Activated naive CD4-positive, alpha-beta T cell treated with anti-CD3 and anti-CD28 coated beads, Interleukin-2, amount 10 ng/mL, durations not matched to agents 7 days and 5 days (primary cell): ENCODE data around the gene SLC39A2.
"Not testable (repeated sequence)": the region's sequence is repeated elsewhere in the genome, so short reads cannot be mapped to it uniquely, and the experiment has no call there.

Source experiments
- CTCF ChIA-PET: fragments of 350-600 bp; sonication (Branson Sonifier 250); formaldehyde crosslinking; loops from one replicate; lab custom pipeline; 2021; ENCODE audit warnings: antibody characterized with exemption; lab: Charles Lee
- DNase-seq: peaks from one replicate; pipeline ENCODE4 v3.0.0-alpha.2; 2020
- H3K27ac Mint-ChIP-seq: one replicate; pipeline ENCODE4 v1.8.0; 2021; ENCODE audit warnings: mild to moderate bottlenecking, moderate library complexity, mixed read lengths
- H3K27me3 Mint-ChIP-seq: one replicate; pipeline ENCODE4 v1.8.0; 2021; ENCODE audit warnings: mild to moderate bottlenecking, mixed read lengths
- H3K36me3 Mint-ChIP-seq: one replicate; pipeline ENCODE4 v1.8.0; 2021; ENCODE audit warnings: mixed read lengths
- H3K4me1 Mint-ChIP-seq: one replicate; pipeline ENCODE4 v1.8.0; 2021; ENCODE audit warnings: mixed read lengths
- H3K4me3 Mint-ChIP-seq: one replicate; pipeline ENCODE4 v1.8.0; 2021; ENCODE audit warnings: mild to moderate bottlenecking, moderate library complexity, mixed read lengths
- H3K9me3 Mint-ChIP-seq: one replicate; pipeline ENCODE4 v1.8.0; 2021; ENCODE audit warnings: mixed read lengths

The SLC39A2 gene

GRCh38 chr14:21038441-21039422, 39.6 kb downstream of the SLC39A2 start:
- peaks cover 2% of the 10 kb centered on the region for H3K4me1 Mint-ChIP-seq
- CTCF ChIA-PET = interaction anchor here (1.3 to 7.2 kb wide), 4 partner anchors 16 to 67 kb away, joined by 5 to 174 read pairs (median 11); no protein-coding TSS in a partner anchor
- DNase-seq = no peak

GRCh38 chr14:21039585-21040369, 40.7 kb downstream of the SLC39A2 start:
- Mint-ChIP-seq H3K27ac (no peak overlapping the region), H3K4me3 (no peak overlapping the region), H3K9me3 (no peaks in the 10 kb centered on the region), H3K36me3 (no peaks in the 10 kb centered on the region), H3K4me1 (peaks cover 2% of the 10 kb centered on the region), H3K27me3 (peaks cover 56% of the 10 kb centered on the region)
- peak; percentile 36 for DNase-seq
- CTCF ChIA-PET = interaction anchor here (0.6 to 7.2 kb wide), 11 partner anchors 8 to 361 kb away, joined by 3 to 174 read pairs (median 5); no protein-coding TSS in a partner anchor

More at GRCh38 chr14:21038441-21039422, 39.6 kb downstream of the SLC39A2 start:
- no peak overlapping the region for H3K27ac Mint-ChIP-seq
- H3K4me3 Mint-ChIP-seq = no peak overlapping the region
- no peaks in the 10 kb centered on the region for H3K36me3 Mint-ChIP-seq
- peaks cover 54% of the 10 kb centered on the region for H3K27me3 Mint-ChIP-seq
- no peaks in the 10 kb centered on the region for H3K9me3 Mint-ChIP-seq

GRCh38 chr14:21040370-21040925, 41.4 kb downstream of the SLC39A2 start:
- Mint-ChIP-seq H3K36me3 (no peaks in the 10 kb centered on the region), H3K4me1 (peaks cover 2% of the 10 kb centered on the region), H3K27ac (no peak overlapping the region)

GRCh38 chr14:21040941-21041340, 41.8 kb downstream of the SLC39A2 start:
- not testable (repeated sequence) for H3K36me3 Mint-ChIP-seq, DNase-seq, H3K4me3 Mint-ChIP-seq, H3K4me1 Mint-ChIP-seq, H3K9me3 Mint-ChIP-seq, H3K27ac Mint-ChIP-seq
- H3K27me3 Mint-ChIP-seq = peaks cover 51% of the 10 kb centered on the region
- CTCF ChIA-PET = interaction anchor here (0.7 to 7.2 kb wide), 9 partner anchors 12 to 183 kb away, joined by 3 to 174 read pairs (median 5); partner anchors contain the start of gene TPPP2

More at GRCh38 chr14:21040370-21040925, 41.4 kb downstream of the SLC39A2 start:
- CTCF ChIA-PET = interaction anchor here (0.7 to 7.2 kb wide), 12 partner anchors 8 to 182 kb away, joined by 3 to 174 read pairs (median 5); no protein-coding TSS in a partner anchor
- Mint-ChIP-seq H3K9me3 (no peaks in the 10 kb centered on the region), H3K27me3 (peaks cover 56% of the 10 kb centered on the region), H3K4me3 (no peak overlapping the region)
- no peak for DNase-seq

- no peak within 1 kb of the TSS for H3K4me3 Mint-ChIP-seq
- peaks cover 46% of the 10 kb centered on the region for H3K27me3 Mint-ChIP-seq
- no peak for DNase-seq
Measured at GRCh38 chr14:21041676-21042433, 42.8 kb downstream of the SLC39A2 start, which contains the start of gene RNASE7. RNASE7 (plus strand) TSS chr14:21042362; CDS start chr14:21042993, 631 bp downstream.

GRCh38 chr14:21042918-21043317, 43.8 kb downstream of the SLC39A2 start:
- Mint-ChIP-seq H3K4me3 (no peak overlapping the region), H3K27ac (no peak overlapping the region), H3K9me3 (no peaks in the 10 kb centered on the region), H3K36me3 (no peaks in the 10 kb centered on the region), H3K27me3 (peaks cover 52% of the 10 kb centered on the region), H3K4me1 (peaks cover 2% of the 10 kb centered on the region)
- no peak for DNase-seq
- CTCF ChIA-PET = interaction anchor here (1.3 to 7.2 kb wide), 3 partner anchors 27 to 62 kb away, joined by 3 to 174 read pairs (median 4); no protein-coding TSS in a partner anchor

More at GRCh38 chr14:21041676-21042433, 42.8 kb downstream of the SLC39A2 start, which contains the start of gene RNASE7:
- no peaks in the 10 kb centered on the region for H3K36me3 Mint-ChIP-seq
- H3K27ac Mint-ChIP-seq = no peak within 1 kb of the TSS
- H3K4me1 Mint-ChIP-seq = peaks cover 2% of the 10 kb centered on the region
- no peaks in the 10 kb centered on the region for H3K9me3 Mint-ChIP-seq
- CTCF ChIA-PET = interaction anchor here (0.5 to 7.2 kb wide), 5 partner anchors 12 to 183 kb away, joined by 3 to 174 read pairs (median 4); partner anchors contain the start of gene TPPP2

- H3K27me3 Mint-ChIP-seq = peaks cover 51% of the 10 kb centered on the region
- DNase-seq = no peak
- no peaks in the 10 kb centered on the region for H3K9me3 Mint-ChIP-seq
- CTCF ChIA-PET = interaction anchor here (1.3 to 7.2 kb wide), 3 partner anchors 27 to 61 kb away, joined by 3 to 174 read pairs (median 4); no protein-coding TSS in a partner anchor
- H3K36me3 Mint-ChIP-seq = no peaks in the 10 kb centered on the region
- no peak overlapping the region for H3K4me3 Mint-ChIP-seq
- H3K4me1 Mint-ChIP-seq = peaks cover 2% of the 10 kb centered on the region
- H3K27ac Mint-ChIP-seq = no peak overlapping the region
Measured at GRCh38 chr14:21043387-21043973, 44.4 kb downstream of the SLC39A2 start.

- H3K27ac Mint-ChIP-seq = no peak overlapping the region
Measured at GRCh38 chr14:21043974-21044618, 45.0 kb downstream of the SLC39A2 start.

GRCh38 chr14:21047378-21047781, 48.3 kb downstream of the SLC39A2 start:
- Mint-ChIP-seq H3K9me3 (no peaks in the 10 kb centered on the region), H3K4me1 (peaks cover 2% of the 10 kb centered on the region), H3K27ac (no peak overlapping the region), H3K36me3 (no peaks in the 10 kb centered on the region), H3K27me3 (peaks cover 45% of the 10 kb centered on the region), H3K4me3 (no peak overlapping the region)
- DNase-seq = no peak
- CTCF ChIA-PET = interaction anchor here (0.5 to 2.2 kb wide), 3 partner anchors 7 to 109 kb away, joined by 3 to 14 read pairs (median 3); no protein-coding TSS in a partner anchor

More at GRCh38 chr14:21043974-21044618, 45.0 kb downstream of the SLC39A2 start:
- Mint-ChIP-seq H3K27me3 (peaks cover 45% of the 10 kb centered on the region), H3K36me3 (no peaks in the 10 kb centered on the region), H3K9me3 (no peaks in the 10 kb centered on the region), H3K4me1 (peaks cover 2% of the 10 kb centered on the region), H3K4me3 (no peak overlapping the region)
- no peak for DNase-seq
- CTCF ChIA-PET = interaction anchor here (1.4 to 7.2 kb wide), 2 partner anchors 28 to 61 kb away, joined by 4 to 174 read pairs; no protein-coding TSS in a partner anchor

- peaks cover 32% of the 10 kb centered on the region for H3K27me3 Mint-ChIP-seq
- no peak for DNase-seq
- no peaks in the 10 kb centered on the region for H3K9me3 Mint-ChIP-seq
- H3K4me3 Mint-ChIP-seq = no peak overlapping the region
- no peaks in the 10 kb centered on the region for H3K36me3 Mint-ChIP-seq
- CTCF ChIA-PET = interaction anchor here (1.2 kb wide), 1 partner anchor 49 kb away, joined by 3 read pairs; no protein-coding TSS in a partner anchor
- H3K27ac Mint-ChIP-seq = no peak overlapping the region
- no peaks in the 10 kb centered on the region for H3K4me1 Mint-ChIP-seq
Measured at GRCh38 chr14:21048638-21049037, 49.5 kb downstream of the SLC39A2 start.

GRCh38 chr14:21049271-21049673, 50.2 kb downstream of the SLC39A2 start:
- no peaks in the 10 kb centered on the region for H3K9me3 Mint-ChIP-seq
- DNase-seq = no peak
- H3K27ac Mint-ChIP-seq = no peak overlapping the region

GRCh38 chr14:21050597-21050996, 51.5 kb downstream of the SLC39A2 start:
- CTCF ChIA-PET = interaction anchor here (2.0 kb wide), 1 partner anchor 36 kb away, joined by 5 read pairs; no protein-coding TSS in a partner anchor
- DNase-seq = no peak
- no peaks in the 10 kb centered on the region for H3K4me1 Mint-ChIP-seq
- no peaks in the 10 kb centered on the region for H3K36me3 Mint-ChIP-seq
- H3K4me3 Mint-ChIP-seq = no peak overlapping the region
- no peak overlapping the region for H3K27ac Mint-ChIP-seq
- no peaks in the 10 kb centered on the region for H3K9me3 Mint-ChIP-seq
- H3K27me3 Mint-ChIP-seq = peaks cover 17% of the 10 kb centered on the region

More at GRCh38 chr14:21049271-21049673, 50.2 kb downstream of the SLC39A2 start:
- no peaks in the 10 kb centered on the region for H3K4me1 Mint-ChIP-seq
- no peak overlapping the region for H3K4me3 Mint-ChIP-seq
- no peaks in the 10 kb centered on the region for H3K36me3 Mint-ChIP-seq
- CTCF ChIA-PET = interaction anchor here (1.2 kb wide), 1 partner anchor 48 kb away, joined by 3 read pairs; no protein-coding TSS in a partner anchor
- peaks cover 28% of the 10 kb centered on the region for H3K27me3 Mint-ChIP-seq
